Activated T-cell treated with anti-CD3 and anti-CD28 coated beads, Interleukin-2, amount 50 U/mL, for 24 hours (primary cell): ENCODE results near the gene ATP2B2.

Experiments
- DNase-seq: peaks from one replicate; pipeline ENCODE4 v3.0.0-alpha.2; 2020
- H3K27ac Mint-ChIP-seq: 2 replicates; pipeline ENCODE4 v1.8.0; 2020; ENCODE audit warnings: mild to moderate bottlenecking, mixed read lengths
- H3K27me3 Mint-ChIP-seq: 2 replicates; pipeline ENCODE4 v1.8.0; 2020; ENCODE audit warnings: mixed read lengths
- H3K36me3 Mint-ChIP-seq: 2 replicates; pipeline ENCODE4 v1.8.0; 2020; ENCODE audit warnings: low read depth, mixed read lengths
- H3K4me1 Mint-ChIP-seq: 2 replicates; pipeline ENCODE4 v1.8.0; 2020; ENCODE audit warnings: low read depth, mixed read lengths
- H3K4me3 Mint-ChIP-seq: 2 replicates; pipeline ENCODE4 v1.8.0; 2020; ENCODE audit warnings: mild to moderate bottlenecking, moderate library complexity, mixed read lengths
- H3K9me3 Mint-ChIP-seq: 2 replicates; pipeline ENCODE4 v1.8.0; 2020; ENCODE audit warnings: mixed read lengths

The ATP2B2 gene

GRCh38 chr3:10497439-10497838 is 7.9 kb downstream of the ATP2B2 start:
- Mint-ChIP-seq H3K27me3 (no peaks in the 10 kb centered on the region), H3K36me3 (no peaks in the 10 kb centered on the region), H3K27ac (no peak overlapping the region), H3K9me3 (no peaks in the 10 kb centered on the region), H3K4me1 (no peaks in the 10 kb centered on the region), H3K4me3 (no peak overlapping the region)
- DNase-seq, result no peak

GRCh38 chr3:10496121-10496863 is 9.1 kb downstream of the ATP2B2 start:
- Mint-ChIP-seq H3K36me3 (no peaks in the 10 kb centered on the region), H3K4me1 (no peaks in the 10 kb centered on the region), H3K4me3 (no peak overlapping the region), H3K9me3 (no peaks in the 10 kb centered on the region), H3K27me3 (no peaks in the 10 kb centered on the region), H3K27ac (no peak overlapping the region)
- no peak for DNase-seq

DNA sequence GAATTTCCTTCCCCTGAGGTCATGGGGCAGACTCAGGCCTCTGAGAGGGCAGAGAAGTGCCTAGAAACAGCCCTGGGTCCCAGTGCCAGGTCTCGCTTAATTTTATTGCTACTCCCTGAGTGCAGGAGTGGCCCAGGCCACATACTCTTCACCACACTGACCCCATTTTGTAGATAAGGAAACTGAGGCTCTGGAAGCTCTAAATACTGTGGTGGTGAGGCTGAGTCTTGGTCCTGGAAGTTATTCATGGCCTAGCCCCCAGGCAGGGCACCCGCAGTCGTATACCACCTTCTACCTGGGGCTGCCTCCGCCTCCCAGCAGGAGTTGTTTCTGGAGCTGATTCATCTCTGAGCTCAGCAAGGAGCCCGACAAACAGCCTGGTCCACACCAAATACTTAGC is 9.8 kb downstream of the ATP2B2 start:
- Mint-ChIP-seq H3K4me1 (no peaks in the 10 kb centered on the region), H3K27ac (no peak overlapping the region), H3K36me3 (no peaks in the 10 kb centered on the region), H3K4me3 (no peak overlapping the region), H3K27me3 (no peaks in the 10 kb centered on the region), H3K9me3 (no peaks in the 10 kb centered on the region)
- no peak for DNase-seq

GRCh38 chr3:10495003-10495402 is 10.4 kb downstream of the ATP2B2 start:
- H3K27ac Mint-ChIP-seq, result no peak overlapping the region
- no peak overlapping the region for H3K4me3 Mint-ChIP-seq
- no peaks in the 10 kb centered on the region for H3K9me3 Mint-ChIP-seq
- no peaks in the 10 kb centered on the region for H3K27me3 Mint-ChIP-seq
- H3K36me3 Mint-ChIP-seq, result no peaks in the 10 kb centered on the region
- no peak for DNase-seq
- H3K4me1 Mint-ChIP-seq, result no peaks in the 10 kb centered on the region

- no peaks in the 10 kb centered on the region for H3K36me3 Mint-ChIP-seq
- no peak overlapping the region for H3K27ac Mint-ChIP-seq
- no peaks in the 10 kb centered on the region for H3K4me1 Mint-ChIP-seq
- no peaks in the 10 kb centered on the region for H3K27me3 Mint-ChIP-seq
- no peaks in the 10 kb centered on the region for H3K9me3 Mint-ChIP-seq
- no peak for DNase-seq
- no peak overlapping the region for H3K4me3 Mint-ChIP-seq
Observed at GRCh38 chr3:10494180-10494579, 11.2 kb downstream of the ATP2B2 start.

GRCh38 chr3:10493202-10493589 is 12.2 kb downstream of the ATP2B2 start:
- Mint-ChIP-seq H3K27ac (no peak overlapping the region), H3K27me3 (no peaks in the 10 kb centered on the region), H3K36me3 (no peaks in the 10 kb centered on the region), H3K9me3 (no peaks in the 10 kb centered on the region), H3K4me1 (no peaks in the 10 kb centered on the region), H3K4me3 (no peak overlapping the region)
- no peak for DNase-seq

- H3K4me1 Mint-ChIP-seq, result no peaks in the 10 kb centered on the region
- no peak overlapping the region for H3K4me3 Mint-ChIP-seq
- H3K9me3 Mint-ChIP-seq, result no peaks in the 10 kb centered on the region
- no peak overlapping the region for H3K27ac Mint-ChIP-seq
- H3K36me3 Mint-ChIP-seq, result no peaks in the 10 kb centered on the region
- H3K27me3 Mint-ChIP-seq, result no peaks in the 10 kb centered on the region
- no peak for DNase-seq
Observed at GRCh38 chr3:10492364-10493201, 12.8 kb downstream of the ATP2B2 start.

DNA sequence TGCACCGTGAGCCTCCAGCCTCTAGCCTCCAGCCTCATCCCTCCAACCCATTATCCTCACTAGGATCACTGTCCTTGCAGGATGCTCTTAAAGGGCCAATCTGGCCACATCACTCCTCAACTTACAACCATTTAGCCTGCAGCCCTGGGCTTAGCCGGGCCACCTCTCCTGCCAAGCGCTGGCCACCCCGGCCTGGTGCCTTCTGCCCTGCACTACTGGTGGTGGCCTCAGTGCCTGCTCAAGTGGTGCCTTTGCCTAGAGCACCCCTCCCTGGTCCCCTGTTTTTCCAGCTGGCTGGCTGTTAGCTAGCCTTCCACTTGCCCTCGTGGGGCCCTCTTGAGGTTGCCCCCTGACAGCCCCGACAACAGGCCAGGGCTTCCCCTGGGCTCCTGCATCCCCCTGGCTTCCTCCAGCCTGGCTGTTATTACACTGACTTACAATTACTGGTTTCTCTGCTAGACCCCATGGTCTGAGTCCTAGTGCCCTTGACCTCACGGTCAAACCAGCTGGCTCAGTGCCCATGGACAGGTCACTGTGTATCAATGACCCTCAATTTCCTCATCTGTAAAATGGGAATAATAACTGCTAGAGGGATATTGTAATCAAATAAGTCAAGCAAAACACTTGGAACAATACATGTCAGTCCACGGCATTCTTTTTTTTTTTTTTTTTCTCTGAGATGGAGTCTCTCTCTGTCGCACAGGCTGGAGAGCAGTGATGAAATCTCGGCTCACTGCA is 15.5 kb downstream of the ATP2B2 start:
- H3K4me1 Mint-ChIP-seq, result no peaks in the 10 kb centered on the region
- no peaks in the 10 kb centered on the region for H3K27me3 Mint-ChIP-seq
- H3K9me3 Mint-ChIP-seq, result no peaks in the 10 kb centered on the region
- H3K36me3 Mint-ChIP-seq, result no peaks in the 10 kb centered on the region
- no peak overlapping the region for H3K4me3 Mint-ChIP-seq
- H3K27ac Mint-ChIP-seq, result no peak overlapping the region
- DNase-seq, result no peak

GRCh38 chr3:10487988-10488633 is 17.3 kb downstream of the ATP2B2 start:
- H3K27ac Mint-ChIP-seq, result no peak overlapping the region
- no peaks in the 10 kb centered on the region for H3K9me3 Mint-ChIP-seq
- no peaks in the 10 kb centered on the region for H3K27me3 Mint-ChIP-seq
- no peak for DNase-seq
- no peak overlapping the region for H3K4me3 Mint-ChIP-seq
- H3K36me3 Mint-ChIP-seq, result no peaks in the 10 kb centered on the region
- no peaks in the 10 kb centered on the region for H3K4me1 Mint-ChIP-seq

GRCh38 chr3:10485806-10486205 is 19.6 kb downstream of the ATP2B2 start:
- DNase-seq, result no peak
- Mint-ChIP-seq H3K9me3 (no peaks in the 10 kb centered on the region), H3K36me3 (no peaks in the 10 kb centered on the region), H3K27me3 (no peaks in the 10 kb centered on the region), H3K4me1 (no peaks in the 10 kb centered on the region), H3K27ac (no peak overlapping the region), H3K4me3 (no peak overlapping the region)

GRCh38 chr3:10485380-10485779 is 20.0 kb downstream of the ATP2B2 start:
- Mint-ChIP-seq H3K36me3 (no peaks in the 10 kb centered on the region), H3K9me3 (no peaks in the 10 kb centered on the region), H3K27me3 (no peaks in the 10 kb centered on the region), H3K4me1 (no peaks in the 10 kb centered on the region), H3K27ac (no peak overlapping the region), H3K4me3 (no peak overlapping the region)
- DNase-seq, result no peak

DNA sequence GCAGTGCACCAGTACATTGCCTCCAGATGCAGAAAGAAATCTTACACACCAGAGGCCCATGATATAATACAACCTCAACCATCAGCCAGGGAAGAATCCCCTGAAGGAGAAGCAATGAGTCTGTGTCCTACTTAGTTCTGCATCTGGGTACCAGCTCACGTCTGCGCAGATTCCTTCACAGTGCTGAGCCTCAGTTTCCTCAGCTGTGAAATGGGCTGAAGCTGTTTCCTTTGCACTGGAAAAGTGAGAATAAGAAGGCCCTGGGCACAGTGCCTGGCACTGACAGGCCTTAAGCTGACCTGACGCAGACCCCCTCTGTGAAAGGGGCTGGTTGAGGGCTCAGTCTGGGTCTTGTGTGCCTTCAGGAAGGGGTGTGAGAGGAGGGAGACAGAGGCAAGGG is 20.7 kb downstream of the ATP2B2 start:
- H3K36me3 Mint-ChIP-seq, result no peaks in the 10 kb centered on the region
- H3K9me3 Mint-ChIP-seq, result no peaks in the 10 kb centered on the region
- no peak overlapping the region for H3K4me3 Mint-ChIP-seq
- no peak for DNase-seq
- no peaks in the 10 kb centered on the region for H3K4me1 Mint-ChIP-seq
- no peaks in the 10 kb centered on the region for H3K27me3 Mint-ChIP-seq
- no peak overlapping the region for H3K27ac Mint-ChIP-seq

DNA sequence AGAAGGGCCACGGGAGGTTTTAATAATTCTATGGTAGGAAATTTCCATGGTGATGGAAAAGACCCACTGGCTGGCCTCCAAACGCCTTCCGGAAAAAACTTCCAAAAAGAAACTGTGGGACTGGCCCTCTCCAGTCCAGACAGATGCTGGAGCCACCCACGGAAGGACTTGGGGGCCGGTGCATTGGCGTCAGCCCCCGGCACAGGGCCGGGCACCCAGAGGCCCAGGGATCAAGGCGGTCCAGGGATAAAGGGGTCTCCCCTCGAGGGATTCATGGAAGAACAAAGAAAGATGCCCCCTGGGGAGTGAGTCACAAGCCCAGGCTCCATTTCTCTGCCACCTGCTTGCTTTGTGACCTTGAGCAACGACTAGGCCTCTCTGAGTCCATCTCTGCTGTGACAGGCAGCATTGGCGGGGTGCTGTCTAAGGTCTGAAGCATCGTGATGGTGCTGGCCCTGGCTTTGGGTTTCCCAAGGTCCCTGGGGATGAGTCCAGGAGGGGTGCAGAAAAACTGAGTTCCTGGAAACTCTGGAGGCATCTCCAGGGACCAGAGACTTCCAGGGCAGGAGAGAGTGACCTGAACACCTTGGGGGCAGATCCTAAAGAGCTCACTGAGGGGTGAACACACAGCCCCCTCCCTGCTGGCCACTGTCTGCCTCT is 21.6 kb downstream of the ATP2B2 start:
- H3K27me3 Mint-ChIP-seq, result no peaks in the 10 kb centered on the region
- H3K27ac Mint-ChIP-seq, result no peak overlapping the region
- H3K9me3 Mint-ChIP-seq, result no peaks in the 10 kb centered on the region
- H3K4me3 Mint-ChIP-seq, result no peak overlapping the region
- H3K4me1 Mint-ChIP-seq, result no peaks in the 10 kb centered on the region
- H3K36me3 Mint-ChIP-seq, result no peaks in the 10 kb centered on the region
- no peak for DNase-seq

- H3K4me1 Mint-ChIP-seq, result no peaks in the 10 kb centered on the region
- no peak for DNase-seq
- H3K36me3 Mint-ChIP-seq, result no peaks in the 10 kb centered on the region
- peaks cover 3% of the 10 kb centered on the region for H3K9me3 Mint-ChIP-seq
- no peaks in the 10 kb centered on the region for H3K27me3 Mint-ChIP-seq
- H3K27ac Mint-ChIP-seq, result no peak overlapping the region
- no peak overlapping the region for H3K4me3 Mint-ChIP-seq
Observed at GRCh38 chr3:10483364-10483675, 22.1 kb downstream of the ATP2B2 start.
